ENCODE measurements around the gene KRT24. TPM values are rescaled to one million over a fixed set of nuclear protein-coding genes. Genes with fewer than 3 reads are reported as not detected.
A peak's percentile ranks its signal among the peaks of the same experiment; 100 is the strongest.

Gene KRT24
- total RNA-seq, 1 donor from 2014 or later, result not detected

GRCh38 chr17:40651939-40652338, 51.6 kb downstream of the KRT24 start:
- TF ChIP-seq CTCF (IDR thresholded peaks at IDR 0.05), result no peak
- ATAC-seq (no peak), DNase-seq (no peak)
- Histone ChIP-seq H3K9me3 (no peaks in the 10 kb centered on the region), H3K27ac (no peak overlapping the region), H3K4me1 (peaks cover 8% of the 10 kb centered on the region), H3K27me3 (ENCODE audit: low read depth) (no peaks in the 10 kb centered on the region), H3K36me3 (no peaks in the 10 kb centered on the region), H3K4me3 (no peak overlapping the region)
- intact Hi-C loops (cut with DNase I), result no loop called here

- peak overlapping the region; percentile 97 for H3K27ac ChIP-seq
- H3K36me3 ChIP-seq, result peaks cover 21% of the 10 kb centered on the region
- peaks cover 41% of the 10 kb centered on the region for H3K4me1 ChIP-seq
- DNase-seq, result no peak
- no peak for TF ChIP-seq CTCF (IDR thresholded peaks at IDR 0.05)
- peak; percentile 61 to 64 for ATAC-seq
- intact Hi-C loops (cut with DNase I), result no loop called here
- peak overlapping the region; percentile 88 for H3K4me3 ChIP-seq
- no peaks in the 10 kb centered on the region for H3K9me3 ChIP-seq
- H3K27me3 ChIP-seq (ENCODE audit: low read depth), result no peaks in the 10 kb centered on the region
Observed at GRCh38 chr17:40648384-40648968, 55.1 kb downstream of the KRT24 start.

Other genes starting within 250 kb of the KRT24 start
- 0.68 TPM for gene TNS4, start 202.1 kb downstream of the KRT24 start, total RNA-seq
- 2.2 TPM for gene CCR7, start 138.3 kb downstream of the KRT24 start, total RNA-seq
- gene SMARCE1, start 55.9 kb downstream of the KRT24 start, total RNA-seq, result 83.6 TPM
- 1.3 TPM for gene KRT222, start 38.6 kb downstream of the KRT24 start, total RNA-seq
- not detected for gene KRT25, start 51.6 kb upstream of the KRT24 start, total RNA-seq
- gene KRT26, start 68.4 kb upstream of the KRT24 start, total RNA-seq, result not detected
- gene KRT27, start 78.8 kb upstream of the KRT24 start, total RNA-seq, result not detected
- gene KRT28, start 96.2 kb upstream of the KRT24 start, total RNA-seq, result not detected
- 31.7 TPM for gene KRT10, start 118.9 kb upstream of the KRT24 start, total RNA-seq
- not detected for gene KRT12, start 163.5 kb upstream of the KRT24 start, total RNA-seq
- not detected for gene KRT20, start 181.5 kb upstream of the KRT24 start, total RNA-seq
- 1.9 TPM for gene KRT23, start 233.9 kb upstream of the KRT24 start, total RNA-seq